ENCODE measurements around the gene HIGD2B. TPM values are rescaled to one million over a fixed set of nuclear protein-coding genes. Genes with fewer than 3 reads are reported as not detected.

The HIGD2B gene, protein sequence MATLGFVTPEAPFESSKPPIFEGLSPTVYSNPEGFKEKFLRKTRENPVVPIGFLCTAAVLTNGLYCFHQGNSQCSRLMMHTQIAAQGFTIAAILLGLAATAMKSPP
- not detected in 2 replicates for total RNA-seq

DNA sequence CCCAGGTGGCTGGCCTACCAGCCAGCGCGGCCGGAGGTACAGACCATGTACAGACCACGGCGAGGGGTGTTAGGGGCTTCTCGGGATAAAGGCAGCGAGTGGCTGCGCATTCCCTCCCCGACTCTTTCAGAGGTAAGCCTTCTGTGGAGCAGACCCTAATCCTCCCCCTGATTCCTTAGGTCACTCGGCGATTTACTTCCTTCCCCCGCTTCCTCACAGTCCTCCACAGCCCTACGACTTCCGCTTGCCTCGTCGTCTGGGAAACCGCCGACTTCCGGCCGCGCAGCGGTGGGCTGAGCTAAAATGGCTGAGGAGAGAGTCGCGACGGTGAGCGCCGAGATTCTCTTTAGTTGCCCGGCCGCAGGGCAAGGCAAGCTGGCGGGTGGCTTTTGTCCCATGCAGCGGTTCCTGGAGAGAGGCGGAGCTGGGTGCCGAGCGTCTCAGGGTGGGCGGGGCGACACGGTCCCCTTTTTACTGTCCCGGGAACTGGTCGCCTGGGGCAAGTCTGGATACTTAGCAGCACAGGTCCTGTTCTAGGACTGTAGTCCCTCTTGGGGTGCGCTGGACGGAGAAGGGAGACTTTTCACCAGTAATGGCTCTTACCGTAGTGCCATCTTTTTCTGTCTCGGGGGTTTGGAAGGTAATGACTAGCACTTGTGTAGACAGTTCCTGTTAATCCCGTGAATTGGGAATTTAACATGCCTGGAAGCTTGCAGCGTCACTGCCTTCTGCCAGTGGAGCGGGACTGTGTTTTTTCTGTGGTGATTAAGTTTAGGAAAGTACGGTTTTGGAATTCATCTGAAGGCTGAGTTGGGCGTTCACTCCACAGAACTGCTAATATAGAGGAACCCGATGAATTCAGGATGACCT, at the start of gene HIGD2B, which contains the start of gene BBS4:
Gene HIGD2B (minus strand): TSS at position 258 of the 870 bp plus-strand sequence. CDS start 9,808 bp downstream, outside the sequence.
Gene BBS4 (plus strand): TSS at position 283 of the 870 bp plus-strand sequence. CDS start 21 bp downstream, at position 304.

DNA sequence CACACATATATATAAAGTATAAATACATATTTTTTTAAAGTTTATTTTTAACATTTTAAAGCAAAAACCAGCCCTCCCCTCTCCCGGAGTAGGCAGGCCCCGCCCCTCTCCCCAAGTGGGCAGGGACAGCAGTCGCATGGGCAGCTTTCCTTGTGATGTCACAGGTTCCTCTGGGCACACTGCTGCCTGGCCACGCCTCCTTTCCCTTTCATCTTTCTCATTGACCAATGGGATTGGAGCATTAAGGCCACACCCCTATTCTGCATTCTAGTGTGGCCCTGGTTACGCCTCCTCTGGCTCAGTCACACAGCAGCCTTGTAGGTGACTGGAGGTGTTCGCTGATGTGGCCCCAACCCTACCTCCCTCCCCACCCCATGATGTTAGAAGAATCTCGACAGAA, 31.6 kb downstream of the HIGD2B start, which contains the start of gene GOLGA6B:
Gene GOLGA6B (plus strand): TSS at position 301 of the 400 bp plus-strand sequence. CDS start 41 bp downstream, at position 342.

Other genes with a start within 250 kb of the HIGD2B start
- 16.7 and 19.3 TPM in 2 replicates for gene ARIH1, start 211.9 kb downstream of the HIGD2B start, total RNA-seq
- gene GOLGA6B, start 31.5 kb downstream of the HIGD2B start, total RNA-seq, result not detected in 2 replicates
- gene BBS4, start within 50 bp of the HIGD2B start, total RNA-seq, result 18.7 and 26.2 TPM in 2 replicates
- gene ADPGK, start 97.6 kb upstream of the HIGD2B start, total RNA-seq, result 70.6 and 82.8 TPM in 2 replicates

All from myometrial cell (primary cell).